GM12874 (cell line): Measurements from ENCODE around the gene DSG1.

ENCODE experiments used
- TF ChIP-seq, protein P1 (sequence below): IDR thresholded peaks from 2 replicates; pipeline ENCODE4 v1.5.1; 2011; ENCODE audit warnings: low read depth, mild to moderate bottlenecking, control low read depth, low read length, moderate library complexity; ENCODE audit not compliant: insufficient read depth

DSG1 gene

DNA sequence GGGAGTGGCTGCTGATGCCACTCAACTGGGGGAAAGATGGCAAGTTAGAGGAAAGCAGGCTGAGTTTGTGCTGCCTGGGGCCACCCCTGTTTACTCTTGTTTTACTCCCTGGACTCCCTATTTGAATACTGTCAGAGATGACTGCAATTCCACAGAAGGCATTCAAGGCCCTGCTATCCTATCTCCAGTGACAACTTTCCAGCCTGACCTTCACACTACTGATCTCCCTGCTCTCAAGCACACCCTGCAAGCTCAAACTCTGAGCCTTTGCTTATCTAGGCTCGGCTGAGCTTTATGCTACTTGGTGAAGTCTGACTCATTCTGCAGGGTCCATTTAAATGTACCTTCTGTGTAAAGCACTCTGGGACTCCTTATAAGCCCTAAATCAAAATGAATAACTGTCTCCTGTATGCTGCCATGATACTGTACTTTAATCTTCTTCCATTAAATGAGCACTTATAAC is 39.3 kb upstream of the DSG1 start:
- TF ChIP-seq, protein P1, sequence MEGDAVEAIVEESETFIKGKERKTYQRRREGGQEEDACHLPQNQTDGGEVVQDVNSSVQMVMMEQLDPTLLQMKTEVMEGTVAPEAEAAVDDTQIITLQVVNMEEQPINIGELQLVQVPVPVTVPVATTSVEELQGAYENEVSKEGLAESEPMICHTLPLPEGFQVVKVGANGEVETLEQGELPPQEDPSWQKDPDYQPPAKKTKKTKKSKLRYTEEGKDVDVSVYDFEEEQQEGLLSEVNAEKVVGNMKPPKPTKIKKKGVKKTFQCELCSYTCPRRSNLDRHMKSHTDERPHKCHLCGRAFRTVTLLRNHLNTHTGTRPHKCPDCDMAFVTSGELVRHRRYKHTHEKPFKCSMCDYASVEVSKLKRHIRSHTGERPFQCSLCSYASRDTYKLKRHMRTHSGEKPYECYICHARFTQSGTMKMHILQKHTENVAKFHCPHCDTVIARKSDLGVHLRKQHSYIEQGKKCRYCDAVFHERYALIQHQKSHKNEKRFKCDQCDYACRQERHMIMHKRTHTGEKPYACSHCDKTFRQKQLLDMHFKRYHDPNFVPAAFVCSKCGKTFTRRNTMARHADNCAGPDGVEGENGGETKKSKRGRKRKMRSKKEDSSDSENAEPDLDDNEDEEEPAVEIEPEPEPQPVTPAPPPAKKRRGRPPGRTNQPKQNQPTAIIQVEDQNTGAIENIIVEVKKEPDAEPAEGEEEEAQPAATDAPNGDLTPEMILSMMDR: no peak

DNA sequence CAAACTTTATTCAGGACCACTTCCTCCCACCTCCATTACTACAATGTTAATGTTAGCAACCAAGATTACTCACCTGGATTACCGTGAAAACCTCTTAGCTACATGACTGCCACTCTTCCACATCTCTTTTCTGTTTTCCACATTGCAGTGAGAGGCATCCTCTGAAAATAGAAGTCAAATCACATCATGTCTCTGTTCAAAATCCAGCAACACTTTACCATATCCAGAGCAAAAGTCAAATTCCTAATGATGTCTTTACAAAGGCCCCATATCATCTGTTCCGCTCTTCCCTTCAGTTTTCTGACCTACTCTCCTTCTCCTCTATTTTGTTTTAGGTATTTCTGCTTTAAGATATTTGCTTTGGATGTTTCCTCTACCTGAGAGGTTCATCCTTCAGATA is 37.5 kb upstream of the DSG1 start:
- TF ChIP-seq, protein P1: no peak

DNA sequence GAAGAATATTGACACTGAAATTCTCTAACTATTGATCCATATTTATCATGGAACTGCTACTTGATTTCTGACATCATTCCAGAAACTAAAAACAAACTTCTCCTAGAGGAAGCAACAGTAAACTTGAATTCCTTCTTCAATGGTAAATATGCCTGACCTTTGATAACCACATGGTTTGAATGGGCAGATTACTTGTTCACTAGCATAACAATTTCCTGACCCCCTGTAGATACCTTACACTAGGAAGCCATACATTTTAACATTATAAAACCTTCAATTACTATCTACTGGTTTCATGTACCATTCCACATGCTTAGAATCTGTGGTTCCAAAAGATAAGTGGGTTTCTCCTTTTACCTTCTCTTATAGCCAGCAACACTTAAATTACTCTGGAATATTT is 36.5 kb upstream of the DSG1 start:
- TF ChIP-seq, protein P1: no peak

DNA sequence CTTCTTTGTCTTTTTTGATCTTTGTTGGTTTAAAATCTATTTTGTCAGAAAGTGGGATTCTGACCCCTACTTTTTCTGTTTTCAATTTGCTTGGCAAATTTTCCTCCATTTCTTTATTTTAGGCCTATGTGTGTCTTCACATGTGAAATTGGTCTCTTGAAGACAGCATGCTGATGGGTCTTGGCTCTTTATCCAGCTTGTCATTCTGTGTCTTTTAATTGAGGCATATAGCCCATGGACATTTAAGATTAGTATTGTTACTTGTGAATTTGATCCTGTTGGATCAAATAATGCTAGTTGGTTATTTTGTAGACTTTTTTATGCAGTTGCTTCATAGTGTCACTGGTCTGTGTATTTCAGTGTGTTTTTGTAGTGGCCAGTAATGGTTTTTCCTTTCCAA is 26.3 kb upstream of the DSG1 start:
- TF ChIP-seq, protein P1: no peak

DNA sequence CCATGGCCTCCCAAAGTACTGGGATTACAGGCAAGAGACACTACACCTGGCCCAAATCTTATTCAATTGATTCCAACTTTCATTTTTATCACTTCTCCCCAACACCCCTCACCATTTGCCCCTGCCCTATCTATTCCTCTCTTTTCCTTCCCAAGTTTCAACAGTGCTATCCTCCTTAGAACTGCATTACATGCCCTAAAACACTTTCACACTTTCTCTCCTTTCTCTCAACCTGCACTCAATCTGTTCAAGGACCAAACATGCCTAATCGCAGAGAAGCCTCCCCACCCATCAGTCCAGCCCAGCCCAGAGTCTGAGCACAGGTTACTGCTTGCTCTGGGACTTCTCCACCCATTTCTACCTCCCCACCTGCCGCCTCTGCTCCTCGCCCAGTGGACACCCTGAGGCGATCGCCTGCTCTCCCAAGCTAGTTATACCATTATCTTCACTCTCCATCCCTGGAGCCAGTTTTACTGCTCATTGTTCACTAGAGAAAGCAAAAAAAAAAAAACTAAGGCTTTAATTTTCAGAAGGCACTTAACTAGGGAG is 23.7 kb upstream of the DSG1 start:
- TF ChIP-seq, protein P1: no peak

DNA sequence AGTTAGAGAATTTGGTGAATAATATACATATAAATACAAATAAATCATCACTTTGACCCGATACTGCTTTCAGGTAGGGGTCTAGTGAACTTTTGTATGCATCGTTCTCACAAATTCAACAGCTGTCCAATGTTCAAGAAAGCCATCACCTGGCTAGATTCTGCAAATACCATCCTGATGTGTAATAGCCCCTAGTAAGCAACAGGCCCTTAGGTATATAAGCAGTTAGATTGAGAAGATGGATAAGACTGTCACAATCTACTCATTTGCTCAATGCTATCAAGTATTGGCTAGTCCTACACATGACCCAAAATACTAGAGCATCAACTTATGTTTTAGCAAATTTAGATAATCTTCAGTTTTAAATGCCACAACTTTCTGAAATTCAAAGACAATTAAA is 20.7 kb upstream of the DSG1 start:
- TF ChIP-seq, protein P1: no peak

DNA sequence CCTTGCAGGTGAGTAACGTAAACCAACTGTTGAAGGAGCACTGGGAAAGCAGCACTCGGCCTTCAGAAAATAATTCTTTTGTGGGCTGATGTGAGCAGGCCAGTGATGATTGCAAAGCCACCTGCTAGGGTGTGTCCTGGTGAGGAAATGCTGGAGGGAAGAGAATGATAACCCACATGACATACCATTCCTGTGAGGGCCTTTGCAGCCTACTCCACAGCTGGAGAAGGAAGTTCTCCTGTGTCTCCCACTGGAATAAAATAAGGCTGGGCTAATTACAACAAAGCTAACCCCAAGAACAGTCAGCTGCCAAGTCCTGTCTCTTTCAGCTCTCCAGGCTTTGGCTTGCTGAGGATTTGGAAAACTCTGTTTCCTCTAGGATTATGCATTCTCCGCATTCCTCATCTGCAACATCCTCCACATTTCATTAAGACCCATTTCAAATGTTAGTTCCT is 16.7 kb upstream of the DSG1 start:
- TF ChIP-seq, protein P1: no peak
